CD4-positive, alpha-beta T cell treated with Interleukin-12 subunit alpha and Interleukin-12 subunit beta, for 1 hour (primary cell): ENCODE data around the gene ABCG5.

Experiments
- DNase-seq: peaks from one replicate; pipeline ENCODE4 v3.0.0-alpha.2; 2020

Gene ABCG5

GRCh38 chr2:43838560-43839267 is at the start of gene ABCG5, which contains the start of gene ABCG8:
Gene ABCG5, minus strand, starts transcription at chr2:43838839. Its CDS starts 160 bp downstream, at chr2:43838679.
Gene ABCG8, plus strand, starts transcription at chr2:43838971. Its CDS starts 83 bp downstream, at chr2:43839054.
- DNase-seq, result no peak

- no peak for DNase-seq
Measured at GRCh38 chr2:43887176-43887575, 48.5 kb upstream of the ABCG5 start.

- no peak for DNase-seq
Measured at GRCh38 chr2:43885132-43885632, 46.5 kb upstream of the ABCG5 start.

GRCh38 chr2:43884689-43885088 is 46.0 kb upstream of the ABCG5 start:
- DNase-seq, result no peak

- DNase-seq, result no peak
Measured at GRCh38 chr2:43882312-43882711, 43.7 kb upstream of the ABCG5 start.

GRCh38 chr2:43880952-43881351 is 42.3 kb upstream of the ABCG5 start:
- no peak for DNase-seq

GRCh38 chr2:43880471-43880870 is 41.8 kb upstream of the ABCG5 start:
- DNase-seq, result no peak

GRCh38 chr2:43879261-43879660 is 40.6 kb upstream of the ABCG5 start:
- DNase-seq, result no peak

- peak; percentile 51 for DNase-seq
Measured at GRCh38 chr2:43877782-43878464, 39.3 kb upstream of the ABCG5 start.

GRCh38 chr2:43874776-43875451 is 36.3 kb upstream of the ABCG5 start:
- DNase-seq, result no peak

GRCh38 chr2:43872151-43872550 is 33.5 kb upstream of the ABCG5 start:
- no peak for DNase-seq

GRCh38 chr2:43855292-43855691 is 16.7 kb upstream of the ABCG5 start:
- DNase-seq, result no peak

- no peak for DNase-seq
Measured at GRCh38 chr2:43854671-43855070, 16.0 kb upstream of the ABCG5 start.

GRCh38 chr2:43853141-43854081 is 14.8 kb upstream of the ABCG5 start:
- DNase-seq, result no peak

- DNase-seq, result no peak
Measured at GRCh38 chr2:43852196-43852730, 13.6 kb upstream of the ABCG5 start.

- no peak for DNase-seq
Measured at GRCh38 chr2:43851011-43851980, 12.7 kb upstream of the ABCG5 start.

- no peak for DNase-seq
Measured at GRCh38 chr2:43848214-43848613, 9.6 kb upstream of the ABCG5 start.

- DNase-seq, result no peak
Measured at GRCh38 chr2:43846140-43846793, 7.6 kb upstream of the ABCG5 start.

GRCh38 chr2:43845181-43845580 is 6.5 kb upstream of the ABCG5 start:
- no peak for DNase-seq

GRCh38 chr2:43842866-43843226 is 4.2 kb upstream of the ABCG5 start:
- DNase-seq, result no peak
